CD4-positive, alpha-beta memory T cell (primary cell): ENCODE data around the gene PPIL1. TPM values are rescaled to one million over a fixed set of nuclear protein-coding genes. Genes with fewer than 3 reads are reported as not detected.

Experiments
- CTCF ChIA-PET: fragments of 350-600 bp; sonication (Branson Sonifier 250); formaldehyde crosslinking; loops from one replicate; lab custom pipeline; 2021; ENCODE audit warnings: inconsistent platforms; ENCODE audit not compliant: partially characterized antibody; lab: Charles Lee
- POLR2A ChIA-PET: fragments of 350-600 bp; sonication (Branson Sonifier 250); formaldehyde crosslinking; loops from one replicate; lab custom pipeline; 2021; ENCODE audit not compliant: partially characterized antibody; lab: Charles Lee
- DNase-seq, 5 donors: peaks; one replicate each; pipeline versions ENCODE4 v3.0.0 to v3.0.0-alpha.2; 2020 to 2022; ENCODE audit warnings: mixed read lengths in 1 of 5
- H3K27ac ChIP-seq: one replicate; pipeline ENCODE4 v1.7.0; 2013; ENCODE audit warnings: low read depth, low read length
- H3K27me3 ChIP-seq: 2 replicates; pipeline ENCODE4 v1.7.0; 2013; ENCODE audit warnings: mild to moderate bottlenecking, low read length, moderate library complexity; ENCODE audit not compliant: insufficient read depth
- H3K36me3 ChIP-seq: 2 replicates; pipeline ENCODE4 v1.7.0; 2013; ENCODE audit warnings: mild to moderate bottlenecking, low read length, moderate library complexity; ENCODE audit not compliant: insufficient read depth
- H3K4me1 ChIP-seq: 2 replicates; pipeline ENCODE4 v1.7.0; 2013; ENCODE audit warnings: mild to moderate bottlenecking, low read length, moderate library complexity; ENCODE audit not compliant: insufficient read depth
- H3K4me3 ChIP-seq, 2 donors: one replicate each; pipeline ENCODE4 v1.7.0; 2013; ENCODE audit warnings: low read length in 2 of 2, mild to moderate bottlenecking in 1 of 2
- H3K9me3 ChIP-seq, 2 donors: one replicate each; pipeline ENCODE4 v1.7.0; 2013; ENCODE audit warnings: low read length in 2 of 2, control low read depth in 1 of 2; ENCODE audit not compliant: control insufficient read depth in 1 of 2
- H3K27ac Mint-ChIP-seq, 7 donors: one replicate each; pipeline ENCODE4 v1.8.0; 2020 to 2021; ENCODE audit warnings: mixed read lengths in 7 of 7, mild to moderate bottlenecking in 6 of 7, inconsistent platforms in 3 of 7, moderate library complexity in 3 of 7
- H3K27me3 Mint-ChIP-seq, 2 donors: one replicate each; pipeline ENCODE4 v1.8.0; 2020 to 2021; ENCODE audit warnings: mixed read lengths in 2 of 2
- H3K36me3 Mint-ChIP-seq, 2 donors: one replicate each; pipeline ENCODE4 v1.8.0; 2020 to 2021; ENCODE audit warnings: mixed read lengths in 2 of 2, inconsistent platforms in 1 of 2, mild to moderate bottlenecking in 1 of 2
- H3K4me1 Mint-ChIP-seq, 4 donors: one replicate each; pipeline ENCODE4 v1.8.0; 2020 to 2021; ENCODE audit warnings: mixed read lengths in 4 of 4, mild to moderate bottlenecking in 1 of 4
- H3K4me3 Mint-ChIP-seq, 8 donors: one replicate each; pipeline ENCODE4 v1.8.0; 2020 to 2021; ENCODE audit warnings: mixed read lengths in 8 of 8, mild to moderate bottlenecking in 7 of 8, moderate library complexity in 6 of 8, inconsistent platforms in 3 of 8
- H3K9me3 Mint-ChIP-seq, 8 donors: one replicate each; pipeline ENCODE4 v1.8.0; 2020 to 2021; ENCODE audit warnings: mixed read lengths in 8 of 8, mild to moderate bottlenecking in 5 of 8, inconsistent platforms in 3 of 8, moderate library complexity in 1 of 8
- intact Hi-C: fragments of 100-400 bp; cut with micrococcal nuclease; formaldehyde crosslinking; loops from one replicate; pipeline ENCODE4 v1.15.1; 2023
- polyA plus RNA-seq, 2 donors: library from polyadenylated mRNA; unstranded; fragments of 300-500 nt; fragmentation: Illumina TruSeq; gene quantifications; one replicate each; pipeline ENCODE4 v1.2.3, GENCODE V29; 2021
- total RNA-seq, 2 experiments: library from RNA; stranded (reverse); gene quantifications; one replicate each; pipeline ENCODE4 v1.2.3, GENCODE V29; 2021

PPIL1 gene
- total and polyA plus RNA-seq, 4 experiments from 2014 or later, result 8.4 to 19.7 (median 13.9) TPM

GRCh38 chr6:36858407-36858981 is 16.1 kb downstream of the PPIL1 start:
- no peak for DNase-seq
- Mint-ChIP-seq H3K9me3 (no peaks in the 10 kb centered on the region), H3K4me3 (no peak overlapping the region), H3K27me3 (no peaks in the 10 kb centered on the region), H3K27ac (peak overlapping the region in 1 of 7 donors; percentile 20), H3K36me3 (peaks cover 45 to 65% of the 10 kb centered on the region in 2 donors), H3K4me1 (peaks cover 4 to 8% (median 5%) of the 10 kb centered on the region in 4 donors)
- Histone ChIP-seq H3K36me3 (peaks cover 22% of the 10 kb centered on the region), H3K9me3 (no peaks in the 10 kb centered on the region), H3K27me3 (no peaks in the 10 kb centered on the region), H3K4me3 (no peak overlapping the region), H3K27ac (no peak overlapping the region), H3K4me1 (no peaks in the 10 kb centered on the region)
- ChIA-PET POLR2A (no interaction called here), CTCF (no interaction called here)
- intact Hi-C loops, result no loop called here

GRCh38 chr6:36857325-36857724 is 17.3 kb downstream of the PPIL1 start:
- Histone ChIP-seq H3K4me1 (no peaks in the 10 kb centered on the region), H3K27ac (no peak overlapping the region), H3K36me3 (peaks cover 25% of the 10 kb centered on the region), H3K27me3 (no peaks in the 10 kb centered on the region), H3K4me3 (no peak overlapping the region), H3K9me3 (no peaks in the 10 kb centered on the region)
- DNase-seq, result no peak
- no peaks in the 10 kb centered on the region for H3K9me3 Mint-ChIP-seq
- no peak overlapping the region for H3K4me3 Mint-ChIP-seq
- H3K36me3 Mint-ChIP-seq, result peaks cover 45 to 65% of the 10 kb centered on the region in 2 donors
- peaks cover 0 to 3% (median 0%) of the 10 kb centered on the region in 4 donors for H3K4me1 Mint-ChIP-seq
- intact Hi-C loops, result no loop called here
- no peak overlapping the region for H3K27ac Mint-ChIP-seq
- POLR2A ChIA-PET, result no interaction called here
- CTCF ChIA-PET, result no interaction called here
- no peaks in the 10 kb centered on the region for H3K27me3 Mint-ChIP-seq

GRCh38 chr6:36856277-36856676 is 18.3 kb downstream of the PPIL1 start:
- peaks cover 25% of the 10 kb centered on the region for H3K36me3 ChIP-seq
- no peak for DNase-seq
- intact Hi-C loops, result no loop called here
- H3K4me1 Mint-ChIP-seq, result peaks cover 0 to 3% (median 0%) of the 10 kb centered on the region in 4 donors
- no peak overlapping the region for H3K4me3 ChIP-seq
- no peak overlapping the region for H3K27ac Mint-ChIP-seq
- no peak overlapping the region for H3K4me3 Mint-ChIP-seq
- no peaks in the 10 kb centered on the region for H3K27me3 ChIP-seq
- POLR2A ChIA-PET, result no interaction called here
- peaks cover 52 to 70% of the 10 kb centered on the region in 2 donors for H3K36me3 Mint-ChIP-seq
- H3K9me3 Mint-ChIP-seq, result peaks cover 0 to 2% (median under 1%) of the 10 kb centered on the region in 8 donors
- no peak overlapping the region for H3K27ac ChIP-seq
- no peaks in the 10 kb centered on the region for H3K4me1 ChIP-seq
- H3K9me3 ChIP-seq, result no peaks in the 10 kb centered on the region
- CTCF ChIA-PET, result no interaction called here
- no peaks in the 10 kb centered on the region for H3K27me3 Mint-ChIP-seq

GRCh38 chr6:36855750-36856149 is 18.9 kb downstream of the PPIL1 start:
- Mint-ChIP-seq H3K4me3 (no peak overlapping the region), H3K4me1 (peaks cover 0 to 3% (median 0%) of the 10 kb centered on the region in 4 donors), H3K36me3 (peaks cover 56 to 69% of the 10 kb centered on the region in 2 donors), H3K9me3 (peaks cover 0 to 7% (median 5%) of the 10 kb centered on the region in 8 donors), H3K27ac (no peak overlapping the region), H3K27me3 (no peaks in the 10 kb centered on the region)
- Histone ChIP-seq H3K36me3 (peaks cover 25% of the 10 kb centered on the region), H3K4me1 (no peaks in the 10 kb centered on the region), H3K4me3 (no peak overlapping the region), H3K27me3 (no peaks in the 10 kb centered on the region), H3K9me3 (no peaks in the 10 kb centered on the region), H3K27ac (no peak overlapping the region)
- intact Hi-C loops, result no loop called here
- ChIA-PET CTCF (no interaction called here), POLR2A (no interaction called here)
- DNase-seq, result no peak

- Mint-ChIP-seq H3K4me1 (no peaks in the 10 kb centered on the region), H3K9me3 (peaks cover 0 to 20% (median 15%) of the 10 kb centered on the region in 8 donors), H3K36me3 (peaks cover 60 to 65% of the 10 kb centered on the region in 2 donors), H3K4me3 (no peak overlapping the region), H3K27ac (peak overlapping the region in 1 of 7 donors; percentile 32), H3K27me3 (no peaks in the 10 kb centered on the region)
- ChIA-PET POLR2A (no interaction called here), CTCF (interaction anchor here (0.6 to 5.6 kb wide), 6 partner anchors 12 to 473 kb away, joined by 3 to 47 read pairs (median 3); no protein-coding TSS in a partner anchor)
- H3K36me3 ChIP-seq, result peaks cover 25% of the 10 kb centered on the region
- H3K4me1 ChIP-seq, result no peaks in the 10 kb centered on the region
- H3K9me3 ChIP-seq, result peaks cover 0 to 3% of the 10 kb centered on the region in 2 donors
- no peak for DNase-seq
- H3K27me3 ChIP-seq, result no peaks in the 10 kb centered on the region
- H3K27ac ChIP-seq, result no peak overlapping the region
- H3K4me3 ChIP-seq, result no peak overlapping the region
- intact Hi-C loops, result no loop called here
Measured at GRCh38 chr6:36853325-36853724, 21.3 kb downstream of the PPIL1 start.

- peaks cover 60 to 65% of the 10 kb centered on the region in 2 donors for H3K36me3 Mint-ChIP-seq
- peak overlapping the region in 2 of 7 donors; percentile 31 to 52 for H3K27ac Mint-ChIP-seq
- Histone ChIP-seq H3K27me3 (no peaks in the 10 kb centered on the region), H3K36me3 (peaks cover 25% of the 10 kb centered on the region), H3K4me1 (no peaks in the 10 kb centered on the region), H3K9me3 (peaks cover 0 to 3% of the 10 kb centered on the region in 2 donors), H3K4me3 (no peak overlapping the region), H3K27ac (no peak overlapping the region)
- H3K27me3 Mint-ChIP-seq, result no peaks in the 10 kb centered on the region
- ChIA-PET CTCF (interaction anchor here (1.0 to 5.6 kb wide), 10 partner anchors 8 to 474 kb away, joined by 3 to 47 read pairs (median 3); no protein-coding TSS in a partner anchor), POLR2A (no interaction called here)
- intact Hi-C loops, result no loop called here
- no peak overlapping the region for H3K4me3 Mint-ChIP-seq
- DNase-seq, result no peak
- H3K9me3 Mint-ChIP-seq, result peaks cover 0 to 20% (median 15%) of the 10 kb centered on the region in 8 donors
- H3K4me1 Mint-ChIP-seq, result no peaks in the 10 kb centered on the region
Measured at GRCh38 chr6:36852481-36853147, 22.0 kb downstream of the PPIL1 start.

GRCh38 chr6:36851626-36852025 is 23.0 kb downstream of the PPIL1 start:
- H3K27ac Mint-ChIP-seq, result no peak overlapping the region
- intact Hi-C loops, result loop anchor here (1.0 kb wide), 1 partner anchor 85 kb away; no protein-coding TSS in a partner anchor
- H3K36me3 Mint-ChIP-seq, result peaks cover 59 to 60% of the 10 kb centered on the region in 2 donors
- no peak overlapping the region for H3K27ac ChIP-seq
- H3K4me3 ChIP-seq, result no peak overlapping the region
- H3K27me3 Mint-ChIP-seq, result no peaks in the 10 kb centered on the region
- peaks cover 0 to 20% (median 15%) of the 10 kb centered on the region in 8 donors for H3K9me3 Mint-ChIP-seq
- no peaks in the 10 kb centered on the region for H3K4me1 Mint-ChIP-seq
- ChIA-PET CTCF (interaction anchor here (0.9 to 5.6 kb wide), 11 partner anchors 9 to 374 kb away, joined by 3 to 47 read pairs (median 5); partner anchors contain the start of gene C6orf89), POLR2A (no interaction called here)
- H3K9me3 ChIP-seq, result peaks cover 0 to 3% of the 10 kb centered on the region in 2 donors
- DNase-seq, result no peak
- no peak overlapping the region for H3K4me3 Mint-ChIP-seq
- no peaks in the 10 kb centered on the region for H3K4me1 ChIP-seq
- no peaks in the 10 kb centered on the region for H3K27me3 ChIP-seq
- peaks cover 25% of the 10 kb centered on the region for H3K36me3 ChIP-seq
